Tibial artery (tissue), 4 donors: ENCODE measurements around the gene TAOK2.
A peak's percentile ranks its signal among the peaks of the same experiment; 100 is the strongest.

Source experiments
- DNase-seq, 2 donors: peaks; one replicate each; pipeline ENCODE4 v3.0.0-alpha.2; 2019
- H3K27ac ChIP-seq, 2 donors: fragments of 200-600 bp; sonication (generic) in 1 of 2; 1 replicate in 1 of 2; 2 replicates in 1 of 2; pipeline ENCODE4 v1.5.1; 2018 to 2019; ENCODE audit warnings: mild to moderate bottlenecking in 1 of 2
- H3K27me3 ChIP-seq, 2 donors: fragments of 200-600 bp; sonication (generic) in 1 of 2; one replicate each; pipeline versions ENCODE4 v1.5.1 to v1.6.0; 2016 to 2019
- H3K36me3 ChIP-seq, 3 donors: fragments of 200-600 bp; sonication (generic) in 2 of 3; one replicate each; pipeline ENCODE4 v1.5.1; 2016 to 2019; ENCODE audit warnings: mild to moderate bottlenecking in 2 of 3
- H3K4me1 ChIP-seq, 4 donors: fragments of 200-600 bp; sonication (generic) in 2 of 4; 1 replicate in 3 of 4; 2 replicates in 1 of 4; pipeline ENCODE4 v1.5.1; 2016 to 2019
- H3K4me3 ChIP-seq, 2 donors: fragments of 200-600 bp; sonication (generic) in 1 of 2; 1 replicate in 1 of 2; 2 replicates in 1 of 2; pipeline ENCODE4 v1.5.1; 2018 to 2019; ENCODE audit warnings: mild to moderate bottlenecking in 2 of 2
- H3K9me3 ChIP-seq, 3 donors: fragments of 200-600 bp; sonication (generic) in 1 of 3; one replicate each; pipeline ENCODE4 v1.5.1; 2016 to 2019
- intact Hi-C: fragments of 100-400 bp; cut with DNase I; formaldehyde crosslinking; loops from one replicate; pipeline ENCODE4 v1.15.0; 2023; ENCODE audit warnings: low total_unique reads
- TF ChIP-seq, protein P1 (sequence below), 2 experiments: fragments of 200-600 bp in 1 of 2; fragments of 450-650 bp in 1 of 2; IDR thresholded peaks; one replicate each; pipeline ENCODE4 v1.5.1; 2017 to 2019; ENCODE audit warnings: antibody characterized with exemption in 2 of 2, mild to moderate bottlenecking in 1 of 2, moderate library complexity in 1 of 2

The TAOK2 gene

DNA sequence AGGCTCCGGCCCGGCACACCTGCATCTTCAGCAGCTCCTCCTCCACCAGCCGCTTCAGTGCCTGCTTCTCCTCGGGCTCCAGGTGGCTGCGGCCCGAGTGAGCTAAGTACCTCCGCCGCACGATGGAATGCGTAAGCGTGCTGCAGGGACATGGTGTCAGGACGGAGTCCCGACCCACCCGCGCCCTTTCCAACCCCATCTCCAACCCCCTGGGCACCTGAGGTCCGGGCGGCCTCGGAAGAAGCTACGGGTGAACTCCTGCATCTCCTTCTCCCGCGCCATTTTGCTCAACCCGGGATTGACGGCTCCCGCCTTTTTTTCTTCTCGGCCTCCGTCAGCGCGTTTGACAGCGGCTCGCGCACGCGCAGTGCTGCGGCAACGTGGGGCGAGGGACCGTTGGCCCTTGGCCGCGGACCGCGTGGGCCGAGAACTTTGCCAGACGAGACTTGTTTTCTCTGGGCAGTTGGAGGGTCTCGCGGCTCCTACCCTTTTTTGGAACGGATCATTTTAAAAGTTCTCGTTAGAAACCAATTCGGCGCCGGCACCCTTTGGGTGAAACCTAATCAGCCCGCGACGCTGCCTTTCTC is 21.7 kb downstream of the TAOK2 start, which contains the start of gene HIRIP3:
Gene HIRIP3 (minus strand): TSS at position 294 of the 587 bp plus-strand sequence. CDS start 12 bp downstream, at position 282.
- H3K27me3 ChIP-seq, result no peaks in the 10 kb centered on the region
- H3K27ac ChIP-seq, result peak within 1 kb of the TSS; percentile 87 to 95
- H3K36me3 ChIP-seq, result peaks cover 19 to 53% (median 41%) of the 10 kb centered on the region in 3 donors
- H3K4me3 ChIP-seq, result peak within 1 kb of the TSS; percentile 66 to 75
- H3K9me3 ChIP-seq, result no peaks in the 10 kb centered on the region
- intact Hi-C loops, result loop anchor here (10.0 kb wide), 1 partner anchor 181 kb away; the partner anchor contains the start of genes PAGR1 and PRRT2
- peak; percentile 85 to 93 for DNase-seq
- peaks cover 0 to 23% (median 18%) of the 10 kb centered on the region in 4 donors for H3K4me1 ChIP-seq
- TF ChIP-seq, protein P1, sequence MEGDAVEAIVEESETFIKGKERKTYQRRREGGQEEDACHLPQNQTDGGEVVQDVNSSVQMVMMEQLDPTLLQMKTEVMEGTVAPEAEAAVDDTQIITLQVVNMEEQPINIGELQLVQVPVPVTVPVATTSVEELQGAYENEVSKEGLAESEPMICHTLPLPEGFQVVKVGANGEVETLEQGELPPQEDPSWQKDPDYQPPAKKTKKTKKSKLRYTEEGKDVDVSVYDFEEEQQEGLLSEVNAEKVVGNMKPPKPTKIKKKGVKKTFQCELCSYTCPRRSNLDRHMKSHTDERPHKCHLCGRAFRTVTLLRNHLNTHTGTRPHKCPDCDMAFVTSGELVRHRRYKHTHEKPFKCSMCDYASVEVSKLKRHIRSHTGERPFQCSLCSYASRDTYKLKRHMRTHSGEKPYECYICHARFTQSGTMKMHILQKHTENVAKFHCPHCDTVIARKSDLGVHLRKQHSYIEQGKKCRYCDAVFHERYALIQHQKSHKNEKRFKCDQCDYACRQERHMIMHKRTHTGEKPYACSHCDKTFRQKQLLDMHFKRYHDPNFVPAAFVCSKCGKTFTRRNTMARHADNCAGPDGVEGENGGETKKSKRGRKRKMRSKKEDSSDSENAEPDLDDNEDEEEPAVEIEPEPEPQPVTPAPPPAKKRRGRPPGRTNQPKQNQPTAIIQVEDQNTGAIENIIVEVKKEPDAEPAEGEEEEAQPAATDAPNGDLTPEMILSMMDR (IDR thresholded peaks at IDR 0.05), result no peak

DNA sequence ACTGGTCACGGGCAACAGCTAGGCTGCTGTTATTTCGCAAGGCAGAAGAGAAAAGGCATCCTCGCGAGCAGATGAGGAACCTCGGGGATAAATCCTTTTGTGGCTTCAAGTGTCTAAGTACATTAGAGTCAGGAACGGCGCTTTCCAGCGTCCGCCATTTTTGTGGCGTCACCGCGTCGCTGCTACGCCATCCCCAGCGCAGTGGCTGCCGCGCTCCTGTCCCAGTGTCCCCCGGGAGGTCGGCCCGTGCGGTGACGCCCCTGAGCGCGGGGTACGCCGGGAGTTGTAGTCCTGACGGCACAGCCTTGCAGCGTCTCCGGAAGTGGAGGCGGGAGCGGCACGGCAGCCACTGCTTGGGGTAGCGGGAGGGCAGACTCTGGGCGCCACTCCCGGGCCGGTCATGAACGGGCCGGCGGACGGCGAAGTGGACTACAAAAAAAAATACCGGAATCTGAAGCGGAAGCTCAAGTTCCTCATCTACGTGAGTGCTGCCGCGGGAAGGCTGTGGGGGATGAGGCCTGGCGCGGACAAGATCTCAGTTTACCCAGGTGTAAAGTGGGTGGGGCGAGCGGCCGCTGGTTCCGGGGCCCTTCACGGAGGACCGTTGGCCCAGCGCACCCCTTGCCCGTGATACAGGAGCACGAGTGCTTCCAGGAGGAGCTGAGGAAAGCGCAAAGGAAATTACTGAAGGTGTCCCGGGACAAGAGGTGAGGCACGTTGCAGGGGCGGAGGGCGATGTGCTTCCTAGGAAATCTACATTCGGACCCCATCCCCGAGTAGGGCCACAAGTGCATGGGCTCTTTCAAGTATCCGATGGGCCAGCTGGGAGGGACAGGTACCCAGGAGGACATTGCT is 22.5 kb downstream of the TAOK2 start, which contains the start of gene INO80E:
Gene INO80E (plus strand): TSS at position 331 of the 855 bp plus-strand sequence. CDS start 70 bp downstream, at position 401.
- peaks cover 12 to 53% (median 41%) of the 10 kb centered on the region in 3 donors for H3K36me3 ChIP-seq
- intact Hi-C loops, result loop anchor here (10.0 kb wide), 1 partner anchor 181 kb away; the partner anchor contains the start of genes PAGR1 and PRRT2

DNA sequence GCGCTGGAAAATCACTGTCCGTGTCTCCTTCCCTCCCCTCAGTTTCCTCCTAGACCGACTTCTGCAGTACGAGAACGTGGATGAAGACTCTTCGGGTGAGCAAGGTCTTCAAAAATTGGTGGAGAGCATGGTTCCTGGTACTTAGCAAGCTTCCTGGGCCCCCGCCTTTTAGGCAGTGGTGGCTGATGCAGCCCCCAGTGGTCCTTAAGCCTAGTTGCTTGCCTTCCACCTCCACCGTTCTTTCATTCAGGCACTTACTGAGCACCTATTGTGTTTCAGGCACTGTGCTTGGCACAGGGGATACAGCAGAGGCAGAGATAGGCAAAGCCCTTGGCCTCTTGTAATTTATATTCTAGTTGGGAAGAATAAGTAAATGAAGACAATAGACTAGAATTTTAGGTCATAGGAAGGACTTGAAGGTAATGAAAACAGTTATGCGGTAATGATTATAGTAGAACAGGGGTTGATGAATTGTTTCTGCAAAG is 23.1 kb downstream of the TAOK2 start:
- TF ChIP-seq, protein P1 (IDR thresholded peaks at IDR 0.05), result no peak
- Histone ChIP-seq H3K4me3 (peak overlapping the region; percentile 66 to 75), H3K27me3 (no peaks in the 10 kb centered on the region), H3K4me1 (peaks cover 0 to 23% (median 18%) of the 10 kb centered on the region in 4 donors), H3K27ac (peak overlapping the region; percentile 87 to 95), H3K36me3 (peaks cover 10 to 53% (median 44%) of the 10 kb centered on the region in 3 donors), H3K9me3 (no peaks in the 10 kb centered on the region)
- no peak for DNase-seq
- intact Hi-C loops, result loop anchor here (10.0 kb wide), 1 partner anchor 182 kb away; the partner anchor contains the start of genes PAGR1 and PRRT2

More for the DNA sequence above, 22.5 kb downstream of the TAOK2 start, which contains the start of gene INO80E:
- peaks cover 0 to 23% (median 18%) of the 10 kb centered on the region in 4 donors for H3K4me1 ChIP-seq
- H3K27ac ChIP-seq, result peak within 1 kb of the TSS; percentile 87 to 95
- TF ChIP-seq, protein P1 (IDR thresholded peaks at IDR 0.05), result no peak
- DNase-seq, result peak; percentile 98 to 99
- no peaks in the 10 kb centered on the region for H3K9me3 ChIP-seq
- no peaks in the 10 kb centered on the region for H3K27me3 ChIP-seq
- peak within 1 kb of the TSS; percentile 66 to 75 for H3K4me3 ChIP-seq

DNA sequence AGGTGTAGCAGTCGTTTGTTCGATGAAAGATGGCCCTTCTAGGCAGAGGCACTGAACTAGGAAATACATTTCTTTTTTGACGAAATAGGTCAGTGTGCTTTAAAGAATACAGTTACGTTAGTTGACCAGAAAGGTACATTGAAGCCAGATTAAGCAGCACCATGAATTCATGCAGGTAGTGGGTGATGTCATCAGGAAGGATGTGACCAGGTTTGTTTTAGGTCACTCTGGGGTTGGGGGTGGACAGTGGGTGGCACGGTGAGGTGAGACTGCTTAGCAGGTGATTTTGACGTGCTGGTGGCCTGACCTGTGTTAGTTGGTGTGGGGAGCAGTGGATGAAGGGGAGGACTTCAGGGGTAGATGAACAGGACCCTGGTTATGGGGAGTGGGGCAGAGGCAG is 25.9 kb downstream of the TAOK2 start:
- peaks cover 0 to 55% (median 35%) of the 10 kb centered on the region in 3 donors for H3K36me3 ChIP-seq
- H3K27ac ChIP-seq, result no peak overlapping the region
- no peaks in the 10 kb centered on the region for H3K27me3 ChIP-seq
- H3K9me3 ChIP-seq, result no peaks in the 10 kb centered on the region
- intact Hi-C loops, result loop anchor here (10.0 kb wide), 2 partner anchors 75 to 185 kb away; partner anchors contain the start of genes KCTD13, PAGR1 and PRRT2
- H3K4me3 ChIP-seq, result no peak overlapping the region
- no peak for DNase-seq
- peaks cover 0 to 14% (median 12%) of the 10 kb centered on the region in 4 donors for H3K4me1 ChIP-seq
- TF ChIP-seq, protein P1 (IDR thresholded peaks at IDR 0.05), result no peak
